GM12878 (cell line): ENCODE results near the gene PHYH. TPM values are rescaled to one million over a fixed set of nuclear protein-coding genes. Genes with fewer than 3 reads are reported as not detected.
A peak's percentile ranks its signal among the peaks of the same experiment; 100 is the strongest.

Source experiments
- BCL11A ChIP-seq: IDR thresholded peaks from 2 replicates; pipeline ENCODE4 v1.6.1; 2011; ENCODE audit warnings: low read depth, low read length
- GATAD2B ChIP-seq: fragments of 450-650 bp; conservative IDR thresholded peaks from 2 replicates; pipeline ENCODE4 v1.6.1; 2017; ENCODE audit warnings: low read depth, mild to moderate bottlenecking, moderate library complexity
- HDAC2 ChIP-seq: fragments of 200-600 bp; sonication (generic); IDR thresholded peaks from 2 replicates; pipeline ENCODE4 v1.6.1; 2017
- IRF3 ChIP-seq: fragments of 450-650 bp; IDR thresholded peaks from 2 replicates; pipeline ENCODE4 v1.6.1; 2014; ENCODE audit warnings: mild to moderate bottlenecking
- JUNB ChIP-seq: IDR thresholded peaks from 2 replicates; pipeline ENCODE4 v1.6.1; 2016; ENCODE audit warnings: antibody characterized with exemption, mild to moderate bottlenecking
- NFIC ChIP-seq: IDR thresholded peaks from 2 replicates; pipeline ENCODE4 v1.6.1; 2012; ENCODE audit warnings: low read depth, mild to moderate bottlenecking, inconsistent platforms, low read length, moderate library complexity
- POU2F2 ChIP-seq: IDR thresholded peaks from 3 replicates; pipeline ENCODE4 v1.6.1; 2011; ENCODE audit warnings: low read depth, mild to moderate bottlenecking, low read length, borderline replicate concordance
- RB1 ChIP-seq: fragments of 450-650 bp; formaldehyde crosslinking; IDR thresholded peaks from 2 replicates; pipeline ENCODE4 v1.6.1; 2017; ENCODE audit warnings: mild to moderate bottlenecking, borderline replicate concordance
- RBBP5 ChIP-seq: fragments of 200-600 bp; sonication (generic); conservative IDR thresholded peaks from 2 replicates; pipeline ENCODE4 v1.6.1; 2016
- REST ChIP-seq: IDR thresholded peaks from 2 replicates; pipeline ENCODE4 v1.6.1; 2012; ENCODE audit warnings: mild to moderate bottlenecking, low read depth, low read length
- SMARCA5 ChIP-seq: fragments of 450-650 bp; IDR thresholded peaks from 2 replicates; pipeline ENCODE4 v1.6.1; 2017; ENCODE audit warnings: mild to moderate bottlenecking
- SREBF1 ChIP-seq: IDR thresholded peaks from 2 replicates; pipeline ENCODE4 v1.6.1; 2012; ENCODE audit warnings: mild to moderate bottlenecking, low read length
- SREBF2 ChIP-seq: IDR thresholded peaks from 2 replicates; pipeline ENCODE4 v1.6.1; 2012; ENCODE audit warnings: mild to moderate bottlenecking, low read length
- STAT3 ChIP-seq: IDR thresholded peaks from 2 replicates; pipeline ENCODE4 v1.6.1; 2011; ENCODE audit warnings: low read depth, low read length, improper control_type of control experiment
- SUPT20H ChIP-seq: IDR thresholded peaks from 2 replicates; pipeline ENCODE4 v1.6.1; 2011; ENCODE audit warnings: low read depth, mild to moderate bottlenecking, low read length, moderate library complexity, borderline replicate concordance; ENCODE audit not compliant: control insufficient read depth
- TAF1 ChIP-seq: IDR thresholded peaks from 2 replicates; pipeline ENCODE4 v1.6.1; 2011; ENCODE audit warnings: mild to moderate bottlenecking, low read depth, low read length, borderline replicate concordance
- YY1 ChIP-seq: IDR thresholded peaks from 2 replicates; pipeline ENCODE4 v1.6.1; 2011; ENCODE audit warnings: low read depth, mild to moderate bottlenecking, low read length
- ZNF217 ChIP-seq: fragments of 450-650 bp; IDR thresholded peaks from 2 replicates; pipeline ENCODE4 v1.6.1; 2017; ENCODE audit warnings: antibody characterized with exemption, mild to moderate bottlenecking
- ZNF592 ChIP-seq: fragments of 450-650 bp; IDR thresholded peaks from 2 replicates; pipeline ENCODE4 v1.6.1; 2017; ENCODE audit warnings: mild to moderate bottlenecking, moderate library complexity
- polyA plus RNA-seq, 11 experiments: library from polyadenylated mRNA; depleted of rRNA in 4 of 11; unstranded in 6 of 11; stranded (reverse) in 5 of 11; fragments of >200 nt; fragmentation: Nextera tagmentation in 4 of 11; fragmentation: Illumina TruSeq in 1 of 11; extraction: Ambion mirVana in 4 of 11; extraction: Trizol in 1 of 11; gene quantifications; 1 replicate in 1 of 11; 2 replicates in 10 of 11; pipeline versions ENCODE4 v1.2.1 to v1.2.3, GENCODE V29; 2011 to 2016; ENCODE audit warnings: inconsistent platforms in 2 of 11, missing spikeins in 2 of 11, low read depth in 1 of 11
- total RNA-seq, 4 experiments: library from RNA; depleted of rRNA in 3 of 4; stranded (reverse); fragments of >200 nt in 3 of 4; fragmentation: Illumina TruSeq in 1 of 4; extraction: Trizol in 1 of 4; gene quantifications; 2 replicates each; pipeline versions ENCODE4 v1.2.1 to v1.2.3, GENCODE V29; 2013 to 2021

Gene PHYH
- total and polyA plus RNA-seq, 10 of the 15 experiments (the other 5 are each of a cell fraction or from before 2014, with no cell fraction given), result 3.2 to 10.3 (median 5.0) TPM

- TF ChIP-seq POU2F2 (peak; percentile 34; the same call in 1 of the 3 replicates), REST (no peak), HDAC2 (0 out of 2 replicates have a peak, but pooled peaks have one; percentile 42), TAF1 (0 out of 2 replicates have a peak, but pooled peaks have one; percentile 2), BCL11A (0 out of 2 replicates have a peak, but pooled peaks have one; percentile 23), ZNF592 (no peak), NFIC (no peak), JUNB (no peak), GATAD2B (peak; percentile 87), SUPT20H (no peak), SREBF1 (no peak), STAT3 (no peak), IRF3 (no peak), ZNF217 (0 out of 2 replicates have a peak, but pooled peaks have one; percentile 32), SREBF2 (no peak), SMARCA5 (0 out of 2 replicates have a peak, but pooled peaks have one; percentile 87), YY1 (peak; percentile 76), RBBP5 (no peak), RB1 (peak; percentile 85; the same call in 1 of the 2 replicates)
Observed at GRCh38 chr10:13299437-13300287, at the start of gene PHYH (continued).
